NOMO-1 (cell line): ENCODE measurements around the gene UBXN7.
"Not testable (repeated sequence)": the region's sequence is repeated elsewhere in the genome, so short reads cannot be mapped to it uniquely, and the experiment has no call there.

Experiments
- DNase-seq, 2 experiments: peaks; one replicate each; lab custom pipeline; 2025; ENCODE audit not compliant: unreplicated experiment in 2 of 2; lab: John Stamatoyannopoulos, UW

UBXN7 gene

DNA sequence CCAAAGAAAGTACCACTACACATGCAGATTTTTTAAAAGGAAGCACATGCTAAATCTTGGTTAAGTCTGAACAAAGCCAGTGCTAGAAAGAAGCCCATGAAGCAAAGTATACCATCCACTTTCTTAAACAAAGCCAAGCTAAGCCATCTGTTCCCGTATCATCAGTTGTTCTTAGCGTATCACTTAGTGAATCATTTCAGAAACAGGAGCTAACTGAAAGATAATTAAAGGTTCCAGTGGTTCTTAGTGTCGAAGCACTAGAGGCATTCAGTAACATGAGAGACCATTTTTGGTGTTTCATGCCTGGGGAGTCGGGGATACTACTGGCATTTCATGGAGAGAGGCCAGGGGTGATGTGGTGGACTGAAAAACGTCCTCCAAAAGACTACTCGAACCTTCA is 12.8 kb downstream of the UBXN7 start:
- DNase-seq: no peak

DNA sequence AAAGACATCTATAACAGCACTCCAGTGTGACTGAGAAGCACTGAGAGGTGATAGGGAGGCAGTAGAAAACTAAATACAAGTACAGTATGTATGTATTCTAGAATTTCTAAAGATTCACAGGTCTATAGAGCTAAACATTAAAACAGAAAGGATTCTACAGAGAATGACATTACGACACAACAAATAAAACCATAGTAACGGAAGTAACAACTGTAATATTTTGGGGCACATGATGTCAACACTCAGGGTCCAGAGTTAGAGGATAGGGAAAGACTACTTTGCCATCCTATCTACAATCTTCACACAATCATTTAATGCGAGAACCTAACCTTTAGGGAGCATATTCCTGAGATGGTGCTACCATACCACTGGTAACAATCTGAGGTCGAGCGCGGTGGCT is 13.6 kb downstream of the UBXN7 start:
- DNase-seq: peak; percentile 11 to 67

DNA sequence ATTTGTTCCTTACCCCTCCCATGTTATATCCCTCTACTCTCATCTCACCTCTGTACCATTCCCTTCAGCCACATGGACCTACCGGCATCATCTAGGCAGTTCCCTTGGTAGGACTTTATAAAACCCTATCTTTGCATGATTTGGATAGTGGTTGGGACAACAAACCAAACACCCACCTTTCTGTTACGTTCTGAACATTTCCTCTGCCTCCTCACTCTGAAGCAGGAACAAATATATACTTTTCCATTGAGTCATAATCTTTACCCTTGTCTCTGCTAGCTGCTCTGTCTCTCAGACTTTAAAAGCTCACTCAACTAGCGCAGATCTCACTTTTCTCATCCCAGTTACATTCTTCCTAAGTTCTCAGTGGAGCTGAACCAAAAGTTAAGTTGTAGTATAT is 17.8 kb downstream of the UBXN7 start:
- DNase-seq: no peak

DNA sequence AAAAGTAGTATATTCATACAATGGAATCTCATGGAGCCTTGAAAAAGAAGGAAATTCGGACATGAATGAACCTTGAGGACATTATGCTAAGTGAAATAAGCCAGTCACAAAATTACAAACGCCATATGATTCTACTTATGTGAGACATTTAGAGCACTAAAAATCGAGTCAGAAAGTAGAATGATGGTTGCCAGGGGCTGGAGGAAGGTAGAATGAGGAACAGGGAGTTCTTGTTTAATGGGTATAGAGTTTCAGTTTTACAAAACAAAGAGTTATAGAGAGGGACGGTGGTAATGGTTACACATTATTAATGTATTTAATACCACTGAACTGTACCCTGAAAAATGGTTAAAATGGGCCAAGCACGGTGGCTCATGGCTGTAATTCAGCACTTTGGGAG is 19.5 kb downstream of the UBXN7 start:
- peak in 1 of 2 experiments; percentile 43 for DNase-seq

DNA sequence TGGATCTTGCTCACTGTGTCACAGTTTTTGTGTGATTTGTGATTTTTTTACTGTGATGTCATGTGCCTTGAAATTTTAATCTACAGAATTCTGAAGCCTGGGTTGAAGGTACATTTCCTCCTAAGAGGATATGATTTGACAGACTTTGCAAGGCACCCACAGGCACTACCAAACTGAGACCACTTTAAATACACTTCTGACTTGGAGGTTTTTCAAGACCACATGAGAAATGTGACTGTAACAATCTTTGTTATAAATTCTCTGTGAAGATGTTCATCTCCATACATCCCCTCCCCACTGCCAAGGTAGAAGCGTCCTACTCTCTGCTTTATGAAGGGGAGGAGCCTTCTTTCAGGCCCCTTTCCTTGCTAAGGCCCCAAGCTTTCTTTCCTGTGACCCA is 22.8 kb downstream of the UBXN7 start:
- DNase-seq: no peak

DNA sequence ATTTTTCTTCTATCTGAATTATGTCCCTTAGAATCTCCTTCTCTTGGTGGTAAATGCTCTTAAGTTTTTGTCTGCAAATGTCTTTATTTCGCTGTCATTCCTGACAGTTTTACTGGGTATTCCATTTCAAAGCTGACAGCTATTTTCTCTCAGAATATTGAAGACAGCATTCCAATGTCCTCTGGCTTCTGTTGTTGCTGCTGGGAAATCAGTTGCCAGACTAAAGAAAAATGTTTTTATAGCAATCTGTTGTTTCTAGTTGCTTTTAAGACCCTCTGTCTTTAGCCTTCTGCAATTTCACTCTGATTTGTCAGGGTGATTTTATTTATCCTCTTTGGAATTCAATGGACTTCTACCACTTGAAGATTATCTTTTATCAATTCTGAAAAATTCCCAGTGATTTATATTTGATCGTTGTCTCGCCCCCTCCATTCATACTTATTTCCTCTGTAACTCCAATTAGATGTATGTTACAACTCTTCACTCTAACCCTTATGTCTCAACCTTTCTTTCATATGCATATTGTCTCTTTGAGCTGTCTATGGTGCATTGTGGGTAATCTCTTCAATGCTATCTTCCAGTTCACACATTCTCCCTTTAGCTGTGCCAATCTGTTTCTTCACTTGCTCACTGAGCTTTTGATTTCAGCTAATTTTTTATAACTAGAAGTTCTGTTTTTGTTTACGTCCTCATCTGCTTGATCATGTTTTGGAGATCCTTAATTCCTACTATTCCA is 23.5 kb downstream of the UBXN7 start:
- DNase-seq: no peak

DNA sequence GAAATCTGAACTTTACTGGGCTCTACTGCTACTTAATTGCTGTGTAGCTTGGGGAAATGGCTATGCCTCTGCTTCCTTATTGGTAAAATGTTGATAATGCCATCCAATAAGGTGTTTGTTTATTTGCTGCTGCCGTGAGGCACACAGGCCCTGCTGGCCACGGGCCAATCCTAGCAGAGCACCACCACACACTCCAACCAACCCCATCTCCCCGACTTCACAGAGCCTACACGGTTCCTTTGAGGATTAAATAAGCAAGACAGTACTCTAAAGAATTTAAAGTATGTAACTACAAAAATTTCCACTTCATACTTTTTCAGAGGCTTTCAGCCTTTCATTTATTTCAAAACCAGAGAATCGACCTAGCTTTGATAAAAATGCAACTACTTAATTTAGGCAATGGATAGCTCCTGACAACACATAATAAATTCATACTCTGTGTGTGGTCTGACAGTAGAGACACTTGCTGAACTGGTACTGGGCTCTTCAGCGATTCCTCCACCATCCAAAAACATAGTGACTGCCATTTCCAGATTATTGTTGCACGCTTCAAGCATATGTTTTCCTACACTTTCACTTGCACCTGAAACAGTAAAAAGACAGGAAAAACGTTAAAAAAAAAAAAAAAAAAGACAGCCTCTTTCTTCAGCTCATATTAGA is 25.3 kb downstream of the UBXN7 start:
- no peak for DNase-seq

DNA sequence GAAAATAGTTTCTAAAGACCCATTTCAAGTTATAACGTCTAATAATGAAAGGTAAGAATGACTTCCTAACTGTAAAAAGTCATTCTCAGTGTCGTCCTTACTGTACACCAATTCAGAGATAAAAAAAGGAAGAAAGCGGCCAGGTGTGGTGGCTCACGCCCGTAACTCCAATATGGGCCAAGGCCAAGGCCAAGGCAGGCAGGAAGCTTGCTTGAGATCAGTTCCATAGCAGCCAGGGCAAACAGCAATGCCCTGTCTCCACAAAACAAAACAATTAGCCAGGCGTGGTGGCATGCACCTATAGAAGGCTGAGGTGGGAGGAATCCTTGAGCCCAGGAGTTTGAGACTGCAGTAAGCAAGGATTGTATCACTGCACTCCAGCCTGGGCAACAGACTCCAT is 31.9 kb downstream of the UBXN7 start:
- no peak for DNase-seq

DNA sequence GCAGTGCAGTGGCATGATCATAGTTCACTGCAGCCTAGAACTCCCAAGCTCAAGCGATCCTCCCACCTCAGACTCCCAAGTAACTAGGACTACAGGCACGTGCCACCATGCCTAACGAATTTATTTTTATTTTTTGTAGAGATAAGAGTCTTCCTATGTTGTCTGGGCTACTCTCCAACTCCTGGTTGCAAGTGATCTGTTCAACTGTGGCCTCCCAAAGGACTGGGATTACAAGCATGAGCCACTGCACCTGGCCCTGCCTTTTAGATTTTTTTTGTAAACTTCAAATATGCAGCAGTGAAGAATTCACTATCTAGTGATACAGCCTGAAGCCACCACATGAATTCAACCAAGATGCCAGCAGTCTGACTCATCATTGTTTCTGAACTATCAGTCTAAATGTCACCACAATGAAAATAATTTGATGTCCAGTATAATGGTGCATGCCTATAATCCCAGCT is 32.7 kb downstream of the UBXN7 start:
- no peak for DNase-seq

DNA sequence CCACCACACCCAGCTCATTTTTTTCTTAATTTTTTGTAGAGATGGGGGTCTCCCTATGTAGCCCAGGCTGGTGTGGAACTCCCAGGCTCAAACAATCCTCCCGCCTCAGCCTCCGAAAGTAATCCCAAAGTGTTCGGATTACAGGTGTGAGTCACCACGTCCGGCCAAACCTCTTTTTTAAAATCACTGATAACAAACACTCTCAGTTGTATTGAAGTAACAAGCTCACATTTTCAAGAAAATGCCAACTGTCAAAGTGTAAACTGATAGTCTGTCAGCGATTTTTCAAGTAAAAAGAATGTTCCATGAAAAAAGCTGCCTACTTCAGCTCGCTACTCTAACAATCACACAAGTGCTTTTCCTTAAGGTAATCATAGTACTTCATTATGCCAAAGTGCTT is 33.4 kb downstream of the UBXN7 start:
- DNase-seq: no peak

DNA sequence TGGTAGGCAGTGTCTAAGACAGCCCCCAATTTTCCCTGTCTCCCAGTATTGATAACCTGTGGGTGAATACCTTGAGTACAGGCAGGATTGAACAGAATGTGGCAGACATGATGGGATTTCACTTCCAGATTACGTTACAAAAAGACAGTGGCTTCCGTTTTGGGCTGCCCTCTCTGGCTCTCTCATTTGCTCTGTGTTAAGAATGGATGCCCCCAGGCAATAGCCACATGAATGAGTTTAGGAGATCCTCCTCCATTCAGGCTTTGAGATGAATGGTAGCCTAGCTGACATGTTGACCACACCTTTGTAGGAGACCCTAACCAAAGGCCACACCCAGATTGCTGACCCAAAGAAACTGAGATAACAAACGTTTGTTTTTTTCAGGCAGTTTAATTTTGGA is 34.3 kb downstream of the UBXN7 start:
- DNase-seq: no peak

DNA sequence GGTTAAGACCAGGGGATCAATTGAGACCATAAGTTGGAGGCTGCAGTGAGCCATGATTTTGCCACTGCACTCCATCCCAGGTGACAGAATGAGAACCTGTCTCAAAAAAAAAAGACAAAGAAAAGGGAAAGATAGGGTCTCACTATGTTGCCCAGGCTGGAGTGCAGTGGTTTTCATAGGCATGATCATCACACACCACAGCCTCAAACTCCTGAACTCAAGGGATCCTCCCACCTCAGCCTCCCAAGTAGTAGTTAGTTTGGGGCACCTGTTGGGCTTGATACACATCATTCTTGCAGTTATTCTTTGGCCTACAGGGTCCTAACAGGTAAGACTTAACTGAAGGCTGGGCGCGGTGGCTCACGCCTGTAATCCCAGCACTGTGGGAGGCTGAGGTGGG is 42.1 kb downstream of the UBXN7 start:
- no peak for DNase-seq

DNA sequence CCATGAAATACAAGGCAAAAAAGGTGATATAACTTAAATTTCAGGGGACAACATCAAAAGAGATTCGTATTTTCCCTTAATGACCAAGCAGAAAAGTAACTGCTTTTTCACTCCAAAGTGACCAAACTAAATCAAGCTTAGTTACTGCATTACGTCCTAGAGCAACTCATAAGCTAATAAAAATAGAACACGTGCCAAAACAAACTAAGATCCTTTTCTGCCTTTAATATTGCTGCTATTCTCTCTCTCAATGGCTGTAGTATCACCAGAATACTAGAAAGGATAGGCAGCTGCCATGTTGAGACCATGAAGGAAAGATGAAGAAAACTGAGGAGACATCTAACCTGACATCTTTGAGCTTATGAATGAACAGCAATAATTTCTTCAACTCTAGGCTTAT is 43.3 kb downstream of the UBXN7 start:
- DNase-seq: no peak

DNA sequence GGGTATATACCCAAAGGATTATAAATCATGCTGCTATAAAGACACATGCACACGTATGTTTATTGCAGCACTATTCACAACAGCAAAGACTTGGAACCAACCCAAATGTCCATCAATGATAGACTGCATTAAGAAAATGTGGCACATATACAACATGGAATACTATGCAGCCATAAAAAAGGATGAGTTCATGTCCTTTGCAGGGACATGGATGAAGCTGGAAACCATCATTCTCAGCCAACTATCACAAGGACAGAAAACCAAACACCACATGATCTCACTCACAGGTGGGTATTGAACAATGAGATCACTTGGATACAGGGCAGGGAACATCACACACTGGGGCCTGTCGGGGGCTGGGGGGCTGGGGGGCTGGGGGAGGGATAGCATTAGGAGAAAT is 44.3 kb downstream of the UBXN7 start:
- not testable (repeated sequence) for DNase-seq

DNA sequence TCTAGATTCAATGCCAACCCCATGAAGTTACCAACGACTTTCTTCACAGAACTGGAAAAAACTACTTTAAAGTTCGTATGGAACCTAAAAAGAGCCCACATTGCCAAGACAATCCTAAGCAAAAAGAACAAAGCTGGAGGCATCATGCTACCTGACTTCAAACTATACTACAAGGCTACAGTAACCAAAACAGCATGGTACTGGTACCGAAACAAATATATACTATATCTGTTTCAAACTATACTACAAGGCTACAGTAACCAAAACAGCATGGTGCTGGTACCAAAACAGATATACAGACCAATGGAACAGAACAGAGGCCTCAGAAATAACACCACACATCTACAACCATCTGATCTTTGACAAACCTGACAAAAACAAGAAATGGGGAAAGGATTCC is 45.4 kb downstream of the UBXN7 start:
- DNase-seq: not testable (repeated sequence)

DNA sequence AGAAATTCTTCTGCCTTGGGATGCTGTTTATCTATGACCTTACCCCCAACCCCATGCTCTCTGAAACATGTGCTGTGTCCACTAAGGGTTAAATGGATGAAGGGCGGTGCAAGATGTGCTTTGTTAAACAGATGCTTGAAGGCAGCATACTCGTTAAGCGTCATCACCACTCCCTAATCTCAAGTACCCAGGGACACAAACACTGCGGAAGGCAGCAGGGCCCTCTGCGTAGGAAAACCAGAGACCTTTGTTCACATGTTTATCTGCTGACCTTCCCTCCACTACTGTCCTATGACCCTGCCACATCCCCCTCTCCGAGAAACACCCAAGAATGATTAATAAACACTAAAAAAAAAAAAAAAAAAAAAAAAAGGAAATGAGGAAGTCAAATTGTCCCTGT is 46.2 kb downstream of the UBXN7 start:
- DNase-seq: not testable (repeated sequence)

DNA sequence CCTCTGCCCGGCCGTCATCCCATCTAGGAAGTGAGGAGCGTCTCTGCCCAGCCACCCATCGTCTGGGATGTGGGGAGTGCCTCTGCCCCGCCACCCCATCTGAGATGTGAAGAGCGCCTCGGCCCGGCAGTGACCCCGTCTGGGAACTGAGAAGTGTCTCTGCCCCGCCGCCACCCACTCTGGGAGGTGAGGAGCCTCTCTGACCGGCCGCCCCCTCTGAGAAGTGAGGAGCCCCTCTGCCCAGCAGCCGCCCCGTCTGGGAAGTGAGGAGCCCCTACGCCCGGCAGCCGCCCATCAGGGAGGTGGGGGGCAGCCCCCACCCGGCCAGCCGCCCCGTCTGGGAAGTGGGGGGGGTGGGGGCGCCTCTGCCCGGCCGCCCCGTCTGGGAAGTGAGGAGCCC is 46.8 kb downstream of the UBXN7 start:
- not testable (repeated sequence) for DNase-seq

DNA sequence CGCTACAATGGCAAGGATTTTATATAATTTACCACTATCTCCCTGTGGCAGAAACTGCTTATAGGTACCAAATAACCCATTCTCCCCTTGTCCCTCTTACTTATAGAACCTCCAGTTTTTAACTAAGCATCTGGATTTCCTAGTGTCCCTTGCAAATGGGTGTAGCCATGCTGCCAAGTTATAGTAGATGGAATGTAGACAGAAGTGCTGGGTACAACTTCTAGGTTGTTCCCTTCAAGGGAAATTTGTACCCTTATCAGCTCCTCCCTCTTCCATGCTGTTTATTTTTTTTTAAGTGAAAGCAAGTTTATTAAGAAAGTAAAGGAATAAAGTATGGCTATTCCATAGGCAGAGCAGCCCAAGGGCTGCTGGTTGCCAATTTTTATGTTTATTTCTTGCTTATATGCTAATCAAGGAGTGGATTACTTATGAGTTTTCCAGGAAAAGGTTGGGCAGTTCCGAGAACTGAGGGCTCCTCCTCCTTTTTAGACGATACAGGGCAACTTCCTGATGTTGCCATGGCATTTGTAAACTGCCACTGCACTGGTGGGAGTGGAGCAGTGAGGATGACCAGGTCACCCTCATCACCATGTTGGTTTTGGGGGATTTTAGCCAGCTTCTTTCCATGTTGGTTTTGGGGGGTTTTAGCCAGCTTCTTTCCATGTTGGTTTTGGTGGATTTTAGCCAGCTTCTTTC is 53.9 kb downstream of the UBXN7 start:
- DNase-seq: no peak

DNA sequence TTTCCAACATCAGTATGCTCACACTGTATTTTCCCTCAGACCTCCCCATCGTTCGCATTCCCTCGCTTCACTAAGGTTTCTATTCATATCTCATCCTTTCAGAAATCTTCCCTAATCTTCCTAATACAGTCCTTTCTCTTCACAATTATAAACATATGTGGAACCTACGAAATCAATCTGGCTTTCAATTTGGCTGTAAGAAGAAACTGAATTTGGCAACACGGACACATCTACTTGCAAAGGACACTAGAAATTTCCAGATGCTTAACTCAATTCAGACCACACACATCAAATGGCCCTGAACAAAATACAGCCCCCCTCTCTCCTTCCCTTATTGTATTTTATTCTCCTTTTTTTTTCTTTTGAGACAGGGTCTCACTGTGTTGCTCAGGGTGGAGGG is 54.9 kb downstream of the UBXN7 start:
- no peak for DNase-seq

DNA sequence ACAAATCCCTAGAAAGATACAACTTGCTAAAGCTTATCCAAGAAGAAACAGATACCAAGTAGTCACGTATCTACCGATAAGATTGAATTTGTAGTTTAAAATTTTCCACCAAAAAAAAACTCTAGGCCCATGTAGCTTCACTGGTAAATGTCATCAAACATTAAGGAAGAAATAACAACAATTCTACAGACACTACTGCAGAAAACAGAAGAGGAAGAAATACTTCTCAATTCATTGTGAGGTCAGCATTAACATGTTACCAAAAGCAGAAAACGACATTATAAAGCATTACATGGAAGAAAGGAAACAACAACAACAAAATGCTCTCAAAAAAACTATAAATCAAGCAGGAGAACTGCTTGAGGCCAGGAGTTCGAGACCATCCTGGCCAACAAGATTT is 66.5 kb downstream of the UBXN7 start:
- peak in 1 of 2 experiments; percentile 14 for DNase-seq

DNA sequence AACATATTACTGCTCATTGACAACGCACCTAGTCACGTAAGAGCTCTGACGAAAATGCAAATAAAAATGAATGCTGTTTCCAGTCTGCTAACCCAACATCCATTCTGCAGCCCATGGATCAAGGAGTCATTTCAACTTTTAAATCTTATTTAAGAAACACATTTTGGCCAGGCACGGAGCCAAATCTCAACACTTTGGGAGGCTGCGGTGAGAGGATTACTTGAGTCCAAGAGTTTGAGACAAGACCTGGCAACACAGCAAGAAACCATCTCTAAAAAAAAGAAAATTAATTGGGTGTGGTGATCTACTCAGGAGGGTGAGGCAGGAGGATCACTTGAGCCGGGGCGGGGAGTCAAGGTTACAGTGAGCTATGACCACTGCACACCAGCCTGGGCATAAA is 71.6 kb downstream of the UBXN7 start:
- DNase-seq: no peak

DNA sequence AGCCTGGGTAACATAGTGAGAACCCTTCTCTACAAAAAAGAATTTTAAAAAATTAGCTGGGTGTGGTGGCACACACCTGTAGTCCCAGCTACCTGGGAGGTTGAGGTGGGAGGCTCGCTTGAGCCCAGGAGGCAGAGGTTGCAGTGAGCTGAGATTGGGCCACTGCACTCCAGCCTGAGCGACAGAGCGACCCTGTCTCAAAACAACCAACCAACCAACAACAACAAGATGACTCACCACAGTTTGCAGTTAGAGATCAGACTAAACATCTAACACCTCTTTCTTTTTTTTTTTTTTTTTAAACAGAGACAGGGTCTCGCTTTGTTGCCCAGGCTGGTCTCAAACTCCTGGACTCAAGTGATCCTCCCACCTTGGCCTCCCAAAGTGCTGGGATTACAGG is 73.7 kb downstream of the UBXN7 start:
- DNase-seq: not testable (repeated sequence)
